ENCODE data around the gene SNAPC1. TPM values are rescaled to one million over a fixed set of nuclear protein-coding genes. Genes with fewer than 3 reads are reported as not detected.

SNAPC1 gene
- 12.4 and 13.3 TPM in 2 replicates for total RNA-seq

GRCh38 chr14:61761959-61762786 lies at the start of gene SNAPC1:
Gene SNAPC1 (plus strand): TSS chr14:61762420. CDS start chr14:61762461, 41 bp downstream.

GRCh38 chr14:61812347-61813095 lies 50.3 kb downstream of the SNAPC1 start, which contains the start of gene SYT16:
Gene SYT16 (plus strand): TSS chr14:61812703.

Other genes starting within 250 kb of the SNAPC1 start
- 618 and 766 TPM in 2 replicates for gene HIF1A, start 66.9 kb upstream of the SNAPC1 start, total RNA-seq
- gene SYT16, start 50.3 kb downstream of the SNAPC1 start, total RNA-seq = under 0.01 TPM in 1 of 2 replicates, not detected in the other